ENCODE results near the gene IL22. TPM values are rescaled to one million over a fixed set of nuclear protein-coding genes. Genes with fewer than 3 reads are reported as not detected.

IL22 gene
- total and polyA plus RNA-seq, 12 donors, result not detected

DNA sequence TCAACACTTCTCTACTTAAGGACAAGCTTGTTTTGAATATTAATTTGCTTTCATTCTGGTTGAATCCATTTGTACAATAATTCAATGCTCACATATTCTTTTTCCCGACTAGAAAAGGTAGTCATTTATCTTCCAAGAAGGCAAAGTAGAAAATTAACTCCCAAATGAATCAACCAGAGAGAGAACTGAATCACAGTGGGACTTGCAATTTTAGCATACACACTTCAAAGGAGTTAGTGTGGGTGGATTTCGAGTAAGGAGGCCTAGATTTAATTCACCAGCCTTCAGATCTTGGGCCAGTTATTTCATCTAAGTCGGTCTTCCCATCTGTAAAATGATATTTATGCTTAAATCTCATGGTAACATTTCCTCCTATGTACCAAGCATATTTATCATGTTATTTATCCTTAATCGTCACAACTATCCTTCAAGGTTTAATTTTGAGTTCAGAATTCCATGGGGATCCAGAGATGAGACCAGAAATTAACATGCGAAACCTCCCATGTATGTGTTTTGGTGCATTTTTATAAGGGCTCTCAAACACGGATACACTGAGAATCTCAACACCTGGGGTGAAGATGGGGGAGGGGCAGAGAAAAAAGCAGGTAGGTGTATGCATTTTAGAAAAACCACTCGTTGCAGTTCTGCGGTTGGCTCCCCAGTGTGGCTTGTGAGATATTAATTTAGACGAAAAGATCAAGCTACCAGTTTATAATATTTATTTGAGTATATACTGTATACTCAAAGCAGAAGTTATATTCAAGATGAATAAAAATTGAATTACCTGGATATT lies 38.9 kb upstream of the IL22 start:
- Histone ChIP-seq H3K9me3 (replicated peaks in 1 of 3) (no peaks in the 10 kb centered on the region), H3K27me3 (no peaks in the 10 kb centered on the region), H3K4me1 (replicated peaks in 1 of 2) (peaks cover 0 to 5% of the 10 kb centered on the region in 2 donors), H3K36me3 (replicated peaks in 1 of 2) (no peaks in the 10 kb centered on the region), H3K27ac (no peak overlapping the region), H3K4me3 (no peak overlapping the region)
- no peak for DNase-seq
- TF ChIP-seq, protein P1, sequence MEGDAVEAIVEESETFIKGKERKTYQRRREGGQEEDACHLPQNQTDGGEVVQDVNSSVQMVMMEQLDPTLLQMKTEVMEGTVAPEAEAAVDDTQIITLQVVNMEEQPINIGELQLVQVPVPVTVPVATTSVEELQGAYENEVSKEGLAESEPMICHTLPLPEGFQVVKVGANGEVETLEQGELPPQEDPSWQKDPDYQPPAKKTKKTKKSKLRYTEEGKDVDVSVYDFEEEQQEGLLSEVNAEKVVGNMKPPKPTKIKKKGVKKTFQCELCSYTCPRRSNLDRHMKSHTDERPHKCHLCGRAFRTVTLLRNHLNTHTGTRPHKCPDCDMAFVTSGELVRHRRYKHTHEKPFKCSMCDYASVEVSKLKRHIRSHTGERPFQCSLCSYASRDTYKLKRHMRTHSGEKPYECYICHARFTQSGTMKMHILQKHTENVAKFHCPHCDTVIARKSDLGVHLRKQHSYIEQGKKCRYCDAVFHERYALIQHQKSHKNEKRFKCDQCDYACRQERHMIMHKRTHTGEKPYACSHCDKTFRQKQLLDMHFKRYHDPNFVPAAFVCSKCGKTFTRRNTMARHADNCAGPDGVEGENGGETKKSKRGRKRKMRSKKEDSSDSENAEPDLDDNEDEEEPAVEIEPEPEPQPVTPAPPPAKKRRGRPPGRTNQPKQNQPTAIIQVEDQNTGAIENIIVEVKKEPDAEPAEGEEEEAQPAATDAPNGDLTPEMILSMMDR (IDR thresholded peaks at IDR 0.05), result no peak
- no peak for TF ChIP-seq POLR2A (IDR thresholded peaks at IDR 0.05)
- 84 to 87% (median 85%) methylated on average over 9 of the region's 9 CpGs for WGBS, 4 donors
- intact Hi-C loops (cut with DNase I), result no loop called here

GRCh38 chr12:68291396-68292036 lies 38.1 kb upstream of the IL22 start:
- intact Hi-C loops (cut with DNase I), result no loop called here
- TF ChIP-seq, protein P1 (IDR thresholded peaks at IDR 0.05), result no peak
- TF ChIP-seq POLR2A (IDR thresholded peaks at IDR 0.05), result no peak
- no peak overlapping the region for H3K27ac ChIP-seq
- H3K4me1 ChIP-seq (replicated peaks in 1 of 2), result peaks cover 0 to 5% of the 10 kb centered on the region in 2 donors
- WGBS, 4 donors, result 93 to 97% (median 95%) methylated on average over 4 of the region's 4 CpGs
- H3K9me3 ChIP-seq (replicated peaks in 1 of 3), result no peaks in the 10 kb centered on the region
- H3K36me3 ChIP-seq (replicated peaks in 1 of 2), result no peaks in the 10 kb centered on the region
- H3K4me3 ChIP-seq, result no peak overlapping the region
- no peaks in the 10 kb centered on the region for H3K27me3 ChIP-seq
- no peak for DNase-seq

- no peak overlapping the region for H3K4me3 ChIP-seq
- H3K4me1 ChIP-seq (replicated peaks in 1 of 2), result peaks cover 0 to 5% of the 10 kb centered on the region in 2 donors
- no peaks in the 10 kb centered on the region for H3K36me3 ChIP-seq (replicated peaks in 1 of 2)
- H3K27ac ChIP-seq, result no peak overlapping the region
- 44 to 50% (median 46%) methylated on average over 6 of the region's 6 CpGs for WGBS, 4 donors
- intact Hi-C loops (cut with DNase I), result no loop called here
- DNase-seq, result no peak
- H3K9me3 ChIP-seq (replicated peaks in 1 of 3), result no peaks in the 10 kb centered on the region
- TF ChIP-seq, protein P1 (IDR thresholded peaks at IDR 0.05), result no peak
- TF ChIP-seq POLR2A (IDR thresholded peaks at IDR 0.05), result no peak
- H3K27me3 ChIP-seq, result no peaks in the 10 kb centered on the region
These were observed 36.7 kb upstream of the IL22 start for GRCh38 chr12:68290126-68290525.

DNA sequence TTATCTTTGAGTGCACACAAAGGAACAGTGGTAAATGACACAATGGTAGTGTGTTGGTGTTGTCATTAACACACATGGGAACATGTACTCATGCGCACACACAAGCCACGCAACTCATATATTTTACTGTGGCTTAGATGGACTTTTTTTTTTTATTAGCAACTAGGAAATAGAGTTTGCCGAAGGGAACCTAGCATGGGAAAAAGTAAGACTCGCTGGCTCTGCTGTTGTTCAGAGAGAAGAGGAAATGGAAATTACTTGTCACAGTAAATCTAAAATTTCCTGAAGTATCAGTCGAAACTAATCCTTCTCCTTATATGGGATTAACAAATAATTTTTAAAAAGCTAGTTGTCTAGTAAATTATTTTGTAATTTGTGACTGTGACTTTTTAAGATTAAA lies 33.7 kb upstream of the IL22 start:
- no peak for TF ChIP-seq POLR2A (IDR thresholded peaks at IDR 0.05)
- TF ChIP-seq, protein P1 (IDR thresholded peaks at IDR 0.05), result no peak
- H3K9me3 ChIP-seq (replicated peaks in 1 of 3), result no peaks in the 10 kb centered on the region
- H3K4me1 ChIP-seq (replicated peaks in 1 of 2), result peaks cover 0 to 5% of the 10 kb centered on the region in 2 donors
- no peaks in the 10 kb centered on the region for H3K36me3 ChIP-seq (replicated peaks in 1 of 2)
- DNase-seq, result no peak
- WGBS, 4 donors, result 67 to 72% (median 67%) methylated on average over 5 of the region's 5 CpGs
- no peaks in the 10 kb centered on the region for H3K27me3 ChIP-seq
- no peak overlapping the region for H3K27ac ChIP-seq
- no peak overlapping the region for H3K4me3 ChIP-seq
- intact Hi-C loops (cut with DNase I), result no loop called here
